Muscle of leg (tissue), 11 donors: ENCODE data around the gene XYLT2. TPM values are rescaled to one million over a fixed set of nuclear protein-coding genes. Genes with fewer than 3 reads are reported as not detected.

ENCODE experiments used
- DNase-seq: peaks from one replicate; pipeline ENCODE4 v3.0.0; 2013
- H3K27ac ChIP-seq: one replicate; pipeline ENCODE4 v1.5.1; 2013; ENCODE audit warnings: mild to moderate bottlenecking, low read length, control low read depth
- H3K27me3 ChIP-seq: one replicate; pipeline ENCODE4 v1.6.1; 2013; ENCODE audit warnings: low read length; ENCODE audit not compliant: control insufficient read depth, insufficient read depth
- H3K36me3 ChIP-seq: one replicate; pipeline ENCODE4 v1.6.1; 2013; ENCODE audit warnings: low read length; ENCODE audit not compliant: control insufficient read depth, insufficient read depth
- H3K4me1 ChIP-seq: one replicate; pipeline ENCODE4 v1.6.1; 2013; ENCODE audit warnings: low read length; ENCODE audit not compliant: control insufficient read depth, insufficient read depth
- H3K4me3 ChIP-seq: one replicate; pipeline ENCODE4 v1.5.1; 2013; ENCODE audit warnings: low read length, control low read depth
- H3K9me3 ChIP-seq: replicated peaks from 2 replicates; pipeline ENCODE4 v1.6.1; 2013; ENCODE audit warnings: low read depth, low read length; ENCODE audit not compliant: control insufficient read depth
- WGBS: methylation state at CpG from one replicate; pipeline ENCODE4 v1.1.5; 2013; ENCODE audit warnings: missing lambda C conversion rate; ENCODE audit not compliant: insufficient coverage; 5-methylcytosine and 5-hydroxymethylcytosine counted together
- polyA plus RNA-seq, 8 donors: library from polyadenylated mRNA; unstranded; fragments of 120-200 nt; gene quantifications; one replicate each; pipeline versions ENCODE4 v1.2.1 to v1.2.3, GENCODE V29; 2013; ENCODE audit warnings: inconsistent platforms in 1 of 8, low replicate concordance in 1 of 8; ENCODE audit not compliant: insufficient read length in 8 of 8, insufficient read depth in 1 of 8
- total RNA-seq: library from RNA; stranded (reverse); fragments of 120-200 nt; gene quantifications from one replicate; pipeline ENCODE4 v1.2.4, GENCODE V29; 2013

The XYLT2 gene
- total and polyA plus RNA-seq, 9 donors: 16.7 to 26.7 (median 22.6) TPM

GRCh38 chr17:50371526-50371925 is 25.6 kb downstream of the XYLT2 start:
- H3K9me3 ChIP-seq: no peaks in the 10 kb centered on the region
- peaks cover 42% of the 10 kb centered on the region for H3K36me3 ChIP-seq
- no peaks in the 10 kb centered on the region for H3K27me3 ChIP-seq
- no peak for DNase-seq
- WGBS: 100% methylated on average over 2 of the region's 2 CpGs
- peaks cover 14% of the 10 kb centered on the region for H3K4me1 ChIP-seq
- no peak overlapping the region for H3K4me3 ChIP-seq
- H3K27ac ChIP-seq: no peak overlapping the region

GRCh38 chr17:50372222-50372757 is 26.4 kb downstream of the XYLT2 start:
- DNase-seq: no peak
- Histone ChIP-seq H3K4me1 (peaks cover 14% of the 10 kb centered on the region), H3K27me3 (no peaks in the 10 kb centered on the region), H3K9me3 (no peaks in the 10 kb centered on the region), H3K4me3 (peak overlapping the region; percentile 79), H3K27ac (peak overlapping the region; percentile 94), H3K36me3 (peaks cover 36% of the 10 kb centered on the region)
- WGBS: 6% methylated on average over 10 of the region's 14 CpGs

DNA sequence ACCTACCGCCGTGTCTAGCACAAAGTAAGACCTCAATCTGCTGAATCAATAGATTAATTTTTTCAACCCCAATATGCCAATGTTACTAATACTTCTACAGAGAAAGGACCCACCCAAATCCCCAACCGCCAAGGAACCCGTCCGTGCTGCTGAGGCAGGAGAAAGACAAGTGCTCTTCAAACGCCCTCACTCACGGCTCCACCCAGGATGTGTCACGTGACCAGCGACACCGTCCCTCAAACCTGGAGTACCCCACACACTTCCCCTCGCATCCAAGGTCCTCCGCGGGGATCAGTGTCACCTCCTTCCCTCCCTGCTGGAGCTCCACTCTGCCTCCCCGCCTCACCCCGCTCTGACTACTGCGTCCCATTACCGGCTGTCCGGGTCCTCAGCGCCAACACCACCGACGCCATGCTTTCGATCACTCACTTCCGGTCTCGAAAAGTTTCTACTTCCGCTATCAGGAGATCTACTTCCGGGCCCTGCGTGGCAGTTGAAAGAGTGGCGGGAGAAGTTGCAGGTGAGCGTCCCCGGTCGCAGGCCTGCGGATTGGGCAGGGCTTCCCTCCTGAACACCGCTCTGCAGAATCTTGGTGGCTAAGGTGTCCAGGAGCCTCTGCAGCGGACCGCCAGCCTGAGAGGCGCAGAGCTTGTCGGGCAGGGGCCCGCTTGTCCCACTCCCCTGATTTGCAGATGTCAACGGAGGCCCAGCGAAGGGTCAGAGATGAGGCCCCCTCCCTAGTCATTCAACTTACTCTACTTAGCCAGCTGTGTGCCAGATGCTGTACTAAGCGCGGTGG is 27.0 kb downstream of the XYLT2 start, which contains the start of the genes EME1 and MRPL27:
TSS of gene EME1 (plus strand) at position 472 of the 799 bp plus-strand sequence. CDS start 1,980 bp downstream, outside the sequence.
TSS of gene MRPL27 (minus strand) at position 427 of the 799 bp plus-strand sequence. CDS start at position 413, 14 bp downstream.
- Histone ChIP-seq H3K27ac (peak within 1 kb of the TSS; percentile 94), H3K27me3 (no peaks in the 10 kb centered on the region), H3K9me3 (no peaks in the 10 kb centered on the region), H3K4me3 (peak within 1 kb of the TSS; percentile 79), H3K36me3 (peaks cover 30% of the 10 kb centered on the region), H3K4me1 (peaks cover 14% of the 10 kb centered on the region)
- DNase-seq: peak; percentile 96
- 0% methylated on average over 38 of the region's 42 CpGs for WGBS

DNA sequence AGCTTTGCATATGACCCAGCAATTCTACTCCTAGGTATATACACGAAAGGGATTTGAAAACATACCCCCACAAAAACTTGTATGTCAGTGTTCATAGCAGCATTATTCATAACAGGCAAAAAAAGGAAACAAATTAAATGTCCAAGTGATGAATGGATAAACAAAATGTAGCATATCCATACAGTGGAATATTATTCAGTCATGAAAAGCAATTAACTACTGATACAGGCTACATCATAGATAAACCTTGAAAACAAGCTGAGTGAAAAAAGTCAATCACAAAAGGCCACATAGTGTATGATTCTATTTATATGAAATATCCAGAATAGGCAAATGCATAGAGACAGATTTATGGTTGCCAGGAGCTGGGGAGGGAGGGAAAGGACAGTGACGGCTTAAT is 27.8 kb downstream of the XYLT2 start:
- WGBS: no CpG with 5 or more reads among the region's 2 CpGs
- no peak overlapping the region for H3K4me3 ChIP-seq

DNA sequence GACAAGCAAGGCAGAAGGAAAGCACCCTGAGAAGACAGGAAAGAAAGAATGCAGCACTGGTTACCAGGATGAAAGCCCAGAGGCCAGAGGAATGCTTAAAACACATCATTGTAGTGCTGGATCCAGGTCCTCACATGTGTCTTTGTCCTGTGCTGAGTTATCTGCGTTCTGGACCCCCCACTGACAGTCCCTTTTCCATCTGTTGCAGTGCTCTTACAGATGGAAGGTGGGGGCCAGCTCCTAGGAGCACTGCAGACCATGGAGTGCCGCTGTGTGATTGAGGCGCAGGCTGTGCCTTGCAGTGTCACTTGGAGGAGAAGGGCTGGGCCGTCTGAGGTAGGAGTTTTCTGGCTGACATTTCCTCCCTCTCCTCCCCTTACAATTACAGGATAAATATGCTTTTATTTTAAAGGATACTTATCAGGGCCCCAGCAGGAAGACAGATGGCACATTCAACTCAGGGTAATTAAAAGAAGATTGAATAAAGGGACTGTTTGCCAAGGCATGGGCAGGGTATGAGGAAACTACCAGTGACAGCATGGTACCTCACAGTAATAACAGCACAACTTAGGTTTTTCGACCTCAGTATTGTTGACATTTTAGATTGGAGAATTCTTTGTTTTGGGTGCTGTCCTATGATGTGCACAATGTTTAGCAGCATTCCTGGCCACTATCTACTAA is 30.1 kb downstream of the XYLT2 start:
- peaks cover 14% of the 10 kb centered on the region for H3K4me1 ChIP-seq
- no peak for DNase-seq
- H3K27me3 ChIP-seq: no peaks in the 10 kb centered on the region
- H3K36me3 ChIP-seq: peaks cover 31% of the 10 kb centered on the region
- H3K27ac ChIP-seq: no peak overlapping the region
- no peaks in the 10 kb centered on the region for H3K9me3 ChIP-seq
- no peak overlapping the region for H3K4me3 ChIP-seq
- no CpG with 5 or more reads among the region's 5 CpGs for WGBS

More for the DNA sequence above, 27.8 kb downstream of the XYLT2 start:
- Histone ChIP-seq H3K4me1 (peaks cover 14% of the 10 kb centered on the region), H3K36me3 (peaks cover 31% of the 10 kb centered on the region), H3K27me3 (no peaks in the 10 kb centered on the region), H3K9me3 (no peaks in the 10 kb centered on the region), H3K27ac (no peak overlapping the region)
- no peak for DNase-seq

GRCh38 chr17:50379351-50380132 is 33.6 kb downstream of the XYLT2 start:
- Histone ChIP-seq H3K36me3 (peaks cover 63% of the 10 kb centered on the region), H3K9me3 (no peaks in the 10 kb centered on the region), H3K4me3 (no peak overlapping the region), H3K27me3 (no peaks in the 10 kb centered on the region), H3K27ac (no peak overlapping the region), H3K4me1 (no peaks in the 10 kb centered on the region)
- DNase-seq: no peak
- WGBS: 91% methylated on average over 4 of the region's 6 CpGs

DNA sequence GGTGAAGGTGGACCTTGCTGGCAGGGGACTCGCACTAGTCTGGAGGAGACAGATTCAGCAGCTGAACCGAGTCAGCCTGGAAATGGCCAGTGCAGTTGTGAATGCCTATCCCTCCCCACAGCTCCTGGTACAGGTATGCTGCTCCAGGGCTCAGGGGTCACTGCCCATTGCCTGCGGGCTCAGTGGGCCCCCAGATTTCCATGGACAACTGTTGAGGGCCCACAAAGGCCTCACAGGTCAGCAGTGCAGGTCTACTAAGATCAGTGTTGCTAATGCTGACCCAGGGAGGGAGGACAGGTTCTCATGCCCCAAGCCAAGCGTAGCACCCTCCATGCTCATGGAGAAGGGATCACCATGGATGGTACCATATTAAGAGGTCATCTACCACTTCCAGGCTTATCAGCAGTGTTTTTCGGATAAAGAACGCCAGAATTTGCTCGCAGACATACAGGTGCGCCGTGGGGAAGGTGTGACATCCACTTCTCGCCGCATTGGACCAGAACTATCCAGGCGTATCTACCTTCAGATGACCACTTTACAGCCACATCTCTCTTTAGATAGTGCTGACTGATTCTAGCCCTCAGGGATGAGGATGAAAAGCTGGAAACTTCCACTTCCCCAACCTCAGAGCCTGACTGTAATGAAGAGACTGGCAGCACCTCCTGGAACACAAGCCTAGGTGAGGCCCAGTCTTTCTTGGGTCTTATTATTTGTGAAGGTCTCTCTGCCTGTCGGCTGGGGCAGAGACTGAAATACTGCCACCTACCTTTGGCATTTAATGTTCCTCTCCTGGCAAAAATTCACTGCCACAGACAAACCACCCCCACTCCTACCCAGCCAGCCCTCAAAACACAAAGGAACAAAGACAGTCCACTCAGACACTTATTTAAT is 34.7 kb downstream of the XYLT2 start:
- no peaks in the 10 kb centered on the region for H3K4me1 ChIP-seq
- H3K9me3 ChIP-seq: no peaks in the 10 kb centered on the region
- peaks cover 70% of the 10 kb centered on the region for H3K36me3 ChIP-seq
- DNase-seq: no peak
- no peak overlapping the region for H3K4me3 ChIP-seq
- no peaks in the 10 kb centered on the region for H3K27me3 ChIP-seq
- H3K27ac ChIP-seq: no peak overlapping the region
- 94% methylated on average over 10 of the region's 13 CpGs for WGBS

GRCh38 chr17:50381260-50381815 is 35.4 kb downstream of the XYLT2 start:
- Histone ChIP-seq H3K36me3 (peaks cover 72% of the 10 kb centered on the region), H3K4me1 (no peaks in the 10 kb centered on the region), H3K9me3 (no peaks in the 10 kb centered on the region), H3K4me3 (no peak overlapping the region), H3K27ac (no peak overlapping the region), H3K27me3 (no peaks in the 10 kb centered on the region)
- 57% methylated on average over 2 of the region's 7 CpGs for WGBS
- DNase-seq: no peak

DNA sequence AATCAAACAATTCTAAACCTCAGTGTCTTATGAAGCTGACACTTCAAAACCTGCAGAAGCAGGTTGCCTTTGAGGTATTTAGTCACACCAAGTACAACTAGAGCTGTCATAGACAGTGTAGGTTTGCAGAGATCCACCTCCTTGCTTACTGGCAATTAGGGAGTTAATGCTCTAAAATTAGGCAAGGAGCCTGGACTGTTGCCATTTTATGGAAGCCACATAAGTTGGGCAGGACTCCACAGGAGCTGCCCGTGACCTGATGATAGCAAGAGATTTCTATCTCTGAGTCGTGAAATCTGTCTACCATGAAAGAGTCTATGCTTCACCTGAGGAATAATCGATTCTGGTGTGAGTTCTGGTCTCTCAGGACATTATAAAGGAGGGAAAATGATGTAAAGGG is 36.0 kb downstream of the XYLT2 start:
- Histone ChIP-seq H3K27ac (no peak overlapping the region), H3K27me3 (no peaks in the 10 kb centered on the region), H3K4me1 (no peaks in the 10 kb centered on the region), H3K36me3 (peaks cover 76% of the 10 kb centered on the region), H3K9me3 (no peaks in the 10 kb centered on the region), H3K4me3 (no peak overlapping the region)
- 57% methylated on average over 3 of the region's 3 CpGs for WGBS
- DNase-seq: no peak
